SU-DHL-6 (cell line): ENCODE results near the gene EEPD1.

Experiments
- EZH2phosphoT487 ChIP-seq: fragments of 200-600 bp; sonication (generic), shearing (Covaris generic); conservative IDR thresholded peaks from 2 replicates; pipeline ENCODE4 v1.6.1; 2018; ENCODE audit warnings: mild to moderate bottlenecking, antibody characterized with exemption, low read length, moderate library complexity, mixed read lengths
- TF ChIP-seq, protein P1 (sequence below): fragments of 200-600 bp; sonication (generic); IDR thresholded peaks from one replicate; pipeline ENCODE4 v1.5.1; 2017; ENCODE audit warnings: antibody characterized with exemption, mild to moderate bottlenecking, low read length, moderate library complexity; ENCODE audit not compliant: insufficient read depth, poor library complexity, severe bottlenecking

GRCh38 chr7:36306222-36306621, 153.2 kb downstream of the EEPD1 start:
- TF ChIP-seq, protein P1, sequence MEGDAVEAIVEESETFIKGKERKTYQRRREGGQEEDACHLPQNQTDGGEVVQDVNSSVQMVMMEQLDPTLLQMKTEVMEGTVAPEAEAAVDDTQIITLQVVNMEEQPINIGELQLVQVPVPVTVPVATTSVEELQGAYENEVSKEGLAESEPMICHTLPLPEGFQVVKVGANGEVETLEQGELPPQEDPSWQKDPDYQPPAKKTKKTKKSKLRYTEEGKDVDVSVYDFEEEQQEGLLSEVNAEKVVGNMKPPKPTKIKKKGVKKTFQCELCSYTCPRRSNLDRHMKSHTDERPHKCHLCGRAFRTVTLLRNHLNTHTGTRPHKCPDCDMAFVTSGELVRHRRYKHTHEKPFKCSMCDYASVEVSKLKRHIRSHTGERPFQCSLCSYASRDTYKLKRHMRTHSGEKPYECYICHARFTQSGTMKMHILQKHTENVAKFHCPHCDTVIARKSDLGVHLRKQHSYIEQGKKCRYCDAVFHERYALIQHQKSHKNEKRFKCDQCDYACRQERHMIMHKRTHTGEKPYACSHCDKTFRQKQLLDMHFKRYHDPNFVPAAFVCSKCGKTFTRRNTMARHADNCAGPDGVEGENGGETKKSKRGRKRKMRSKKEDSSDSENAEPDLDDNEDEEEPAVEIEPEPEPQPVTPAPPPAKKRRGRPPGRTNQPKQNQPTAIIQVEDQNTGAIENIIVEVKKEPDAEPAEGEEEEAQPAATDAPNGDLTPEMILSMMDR: no peak
- TF ChIP-seq EZH2phosphoT487: no peak
